K562 (cell line): ENCODE measurements around the gene LDLR. TPM values are rescaled to one million over a fixed set of nuclear protein-coding genes. Genes with fewer than 3 reads are reported as not detected.

Experiments used
- ATAC-seq: fragments of 200-7000 bp; cut with Tn5 transposase; 3 replicates; pipeline ENCODE4 v1.9.1; 2020; ENCODE audit warnings: moderate library complexity
- BruUV-seq: library from RNA; stranded (reverse); fragments of 400-500 nt; replicated peaks from 2 replicates; lab custom pipeline; 2021; lab: Mats Ljungman, UMichigan
- CTCF ChIA-PET: fragments of 300-600 bp; formaldehyde crosslinking; extraction: SDS; loops from one replicate; lab custom pipeline; 2021; ENCODE audit warnings: low intra/inter-chr PET ratio; lab: Yijun Ruan, JAX
- POLR2A ChIA-PET: fragments of 300-600, 350-650 bp; sonication (Branson Sonifier 250); formaldehyde crosslinking; extraction: SDS; loops from one replicate; lab custom pipeline; 2021; ENCODE audit warnings: antibody characterized with exemption, inconsistent platforms; lab: Yijun Ruan, JAX
- DNase-seq, 4 experiments: peaks; one replicate each; pipeline versions ENCODE4 v3.0.0 to v3.0.0-alpha.2; 2011 to 2018; ENCODE audit warnings: low spot score in 3 of 4, mixed read lengths in 3 of 4; ENCODE audit errors: extremely low read depth in 1 of 4
- FAIRE-seq: peaks from 2 replicates; lab custom pipeline; 2011; peaks lifted over from hg19 to GRCh38; lab: Jason Lieb, UNC
- H2AFZ ChIP-seq: 2 replicates; pipeline ENCODE4 v1.6.0; 2011; ENCODE audit warnings: low read depth, low read length, control low read depth, inconsistent platforms
- H3K27ac ChIP-seq: fragments of 200-600 bp; 3 replicates; pipeline ENCODE4 v1.8.0; 2011; ENCODE audit warnings: low read depth, mild to moderate bottlenecking, control low read depth, inconsistent platforms, low read length, moderate library complexity, mixed read lengths; ENCODE audit errors: extremely low read depth
- H3K27me3 ChIP-seq, 2 experiments: fragments of 300-600 bp in 1 of 2; 2 replicates in 1 of 2; 3 replicates in 1 of 2; pipeline versions ENCODE4 v1.6.0 to v1.8.0; 2011; ENCODE audit warnings: inconsistent platforms in 2 of 2, low read length in 2 of 2, mild to moderate bottlenecking in 1 of 2, mixed read lengths in 1 of 2, moderate library complexity in 1 of 2; ENCODE audit not compliant: control insufficient read depth in 2 of 2, insufficient read depth in 2 of 2
- H3K36me3 ChIP-seq: fragments of 300-600 bp; 3 replicates; pipeline ENCODE4 v1.8.0; 2011; ENCODE audit warnings: mild to moderate bottlenecking, low read length, inconsistent platforms; ENCODE audit not compliant: control insufficient read depth, insufficient read depth
- H3K4me1 ChIP-seq, 2 experiments: fragments of 200-600 bp in 1 of 2; replicated peaks in 1 of 2; 2 replicates in 1 of 2; 3 replicates in 1 of 2; pipeline versions ENCODE4 v1.5.1 to v1.8.0; 2011; ENCODE audit warnings: inconsistent platforms in 2 of 2, low read length in 2 of 2, mild to moderate bottlenecking in 1 of 2, mixed read lengths in 1 of 2, moderate library complexity in 1 of 2; ENCODE audit not compliant: control insufficient read depth in 2 of 2, insufficient read depth in 2 of 2
- H3K4me2 ChIP-seq: 2 replicates; pipeline ENCODE4 v1.6.1; 2011; ENCODE audit warnings: low read length, control low read depth, inconsistent platforms, mixed read lengths; ENCODE audit not compliant: insufficient read depth
- H3K4me3 ChIP-seq: fragments of 200-600 bp; sonication (generic), shearing (Covaris generic); 2 replicates; pipeline ENCODE4 v1.5.1; 2016; ENCODE audit warnings: control low read depth, inconsistent platforms
- H3K79me2 ChIP-seq: fragments of 200-600 bp; 3 replicates; pipeline ENCODE4 v1.8.0; 2011; ENCODE audit warnings: low read length, inconsistent platforms; ENCODE audit not compliant: control insufficient read depth, insufficient read depth
- H3K9ac ChIP-seq, 2 experiments: 2 replicates each; pipeline versions ENCODE4 v1.6.0 to v1.6.1; 2011; ENCODE audit warnings: low read depth in 2 of 2, low read length in 2 of 2, control low read depth in 1 of 2, inconsistent platforms in 1 of 2, mild to moderate bottlenecking in 1 of 2, mixed read lengths in 1 of 2; ENCODE audit not compliant: insufficient read depth in 1 of 2
- H3K9me1 ChIP-seq: one replicate; pipeline ENCODE4 v1.6.0; 2011; ENCODE audit warnings: inconsistent platforms, mild to moderate bottlenecking, low read length, moderate library complexity; ENCODE audit not compliant: control insufficient read depth, insufficient read depth
- H3K9me3 ChIP-seq: replicated peaks from 2 replicates; pipeline ENCODE4 v1.5.1; 2011; ENCODE audit warnings: low read depth, low read length, inconsistent platforms; ENCODE audit not compliant: control insufficient read depth, insufficient read depth
- H4K20me1 ChIP-seq: replicated peaks from 2 replicates; pipeline ENCODE4 v1.6.1; 2011; ENCODE audit warnings: low read length, inconsistent platforms, mixed read lengths; ENCODE audit not compliant: control insufficient read depth, insufficient read depth
- CBX1 ChIP-seq: sonication (generic); IDR thresholded peaks from 2 replicates; pipeline ENCODE4 v1.6.1; 2016; ENCODE audit warnings: antibody characterized with exemption, low read depth, mild to moderate bottlenecking
- HNRNPUL1 ChIP-seq: fragments of 200-400 bp; formaldehyde crosslinking; IDR thresholded peaks from 2 replicates; pipeline ENCODE4 v1.6.1; 2017; ENCODE audit warnings: low read length
- KLF13 ChIP-seq: fragments of 450-650 bp; IDR thresholded peaks from 2 replicates; pipeline ENCODE4 v1.6.1; 2016; ENCODE audit warnings: missing genetic modification characterization, low read depth, mild to moderate bottlenecking, missing compliant biosample characterization, moderate library complexity, borderline replicate concordance
- MCM3 ChIP-seq: fragments of 450-650 bp; IDR thresholded peaks from 2 replicates; pipeline ENCODE4 v1.6.1; 2016
- MEF2A ChIP-seq: IDR thresholded peaks from 2 replicates; pipeline ENCODE4 v1.6.1; 2011; ENCODE audit warnings: low read depth, mild to moderate bottlenecking, low read length, moderate library complexity; ENCODE audit not compliant: control insufficient read depth
- PHF20 ChIP-seq: fragments of 450-650 bp; IDR thresholded peaks from 2 replicates; pipeline ENCODE4 v1.6.1; 2018; ENCODE audit not compliant: partially characterized antibody
- POLR2H ChIP-seq: IDR thresholded peaks from 2 replicates; pipeline ENCODE4 v1.6.1; 2016; ENCODE audit warnings: missing genetic modification characterization, low read depth, mild to moderate bottlenecking, control low read depth, missing compliant biosample characterization, moderate library complexity
- TAF15 ChIP-seq: fragments of 200-400 bp; formaldehyde crosslinking; IDR thresholded peaks from 2 replicates; pipeline ENCODE4 v1.6.1; 2017; ENCODE audit warnings: mild to moderate bottlenecking, low read depth, low read length, moderate library complexity
- TOE1 ChIP-seq, 2 experiments: fragments of 450-650 bp in 1 of 2; sonication (generic) in 1 of 2; formaldehyde crosslinking in 1 of 2; IDR thresholded peaks; 2 replicates each; pipeline versions ENCODE4 v1.7.1 to v1.8.0; 2016 to 2022; ENCODE audit warnings: borderline replicate concordance in 2 of 2, mild to moderate bottlenecking in 2 of 2, antibody characterized with exemption in 1 of 2, inconsistent platforms in 1 of 2, low read depth in 1 of 2, missing genetic modification reagents in 1 of 2, moderate library complexity in 1 of 2
- ZNF717 ChIP-seq: fragments of 250-450 bp; sonication (Bioruptor Pico); IDR thresholded peaks from 2 replicates; pipeline ENCODE4 v1.5.0; 2021
- WGBS: fragments of 100-300 bp; shearing (Covaris generic); methylation state at CpG from one replicate; pipeline ENCODE4 v1.1.6; 2016; ENCODE audit warnings: low coverage, mixed read lengths; ENCODE audit not compliant: insufficient coverage; ENCODE audit errors: missing lambda C conversion rate; 5-methylcytosine and 5-hydroxymethylcytosine counted together
- in situ Hi-C: fragments of 300-500 bp; cut with MboI; formaldehyde crosslinking; loops from 4 replicates; pipeline ENCODE4 v1.15.0; 2018; ENCODE audit warnings: inconsistent platforms, mixed read lengths
- intact Hi-C: fragments of 100-400 bp; cut with micrococcal nuclease; formaldehyde crosslinking; loops from 2 replicates; pipeline ENCODE4 v1.14.2; 2022
- polyA plus RNA-seq, 8 experiments: library from polyadenylated mRNA; depleted of rRNA in 4 of 8; stranded (reverse) in 5 of 8; unstranded in 3 of 8; fragments of >200 nt; fragmentation: Nextera tagmentation in 2 of 8; fragmentation: Illumina TruSeq in 1 of 8; extraction: Ambion mirVana in 2 of 8; extraction: Trizol in 1 of 8; gene quantifications; 2 replicates each; pipeline versions ENCODE4 v1.2.1 to v1.2.3, GENCODE V29; 2011 to 2014; ENCODE audit warnings: inconsistent platforms in 1 of 8, missing spikeins in 1 of 8
- total RNA-seq, 7 experiments: library from RNA; depleted of rRNA in 6 of 7; stranded (reverse); fragments of >200 nt in 6 of 7; fragmentation: Illumina TruSeq in 2 of 7; extraction: Trizol in 2 of 7; gene quantifications; 2 replicates each; pipeline versions ENCODE4 v1.2.1 to v1.2.3, GENCODE V29; 2011 to 2021; ENCODE audit warnings: low replicate concordance in 1 of 7
- TF ChIP-seq, protein P1 (sequence below): sonication (generic); formaldehyde crosslinking; IDR thresholded peaks from 2 replicates; pipeline ENCODE4 v1.5.0; 2020; ENCODE audit warnings: missing genetic modification reagents
- TF ChIP-seq, protein P2 (sequence below): sonication (generic); formaldehyde crosslinking; IDR thresholded peaks from 2 replicates; pipeline ENCODE4 v1.8.0; 2022; ENCODE audit warnings: mild to moderate bottlenecking, missing genetic modification reagents
- TF ChIP-seq, protein P3 (sequence below): fragments of 450-650 bp; IDR thresholded peaks from 2 replicates; pipeline ENCODE4 v1.6.1; 2018; ENCODE audit warnings: mild to moderate bottlenecking, low read depth; ENCODE audit not compliant: partially characterized antibody

Gene LDLR
- total and polyA plus RNA-seq, 9 of the 15 experiments (the other 6 are each of a cell fraction or from before 2014, with no cell fraction given) = 19.9 to 114 (median 56.3) TPM

DNA sequence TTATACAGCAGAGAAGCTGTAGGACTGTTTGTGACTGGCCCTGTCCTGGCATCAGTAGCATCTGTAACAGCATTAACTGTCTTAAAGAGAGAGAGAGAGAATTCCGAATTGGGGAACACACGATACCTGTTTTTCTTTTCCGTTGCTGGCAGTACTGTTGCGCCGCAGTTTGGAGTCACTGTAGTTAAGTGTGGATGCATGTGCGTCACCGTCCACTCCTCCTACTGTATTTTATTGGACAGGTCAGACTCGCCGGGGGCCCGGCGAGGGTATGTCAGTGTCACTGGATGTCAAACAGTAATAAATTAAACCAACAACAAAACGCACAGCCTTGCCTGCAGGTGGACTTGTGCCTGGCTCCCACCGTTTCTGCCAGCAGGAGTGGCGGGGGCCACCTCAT lies 27.3 kb upstream of the LDLR start:
- FAIRE-seq = no peak
- no peaks in the 10 kb centered on the region for H3K9me1 ChIP-seq
- CTCF ChIA-PET = no interaction called here
- no peak for TF ChIP-seq PHF20
- TF ChIP-seq TOE1 (IDR thresholded peaks at IDR 0.05; ENCODE audit: borderline replicate concordance) = no peak
- no peak for TF ChIP-seq TOE1 (CRISPR knock-in tag; IDR thresholded peaks at IDR 0.05; ENCODE audit: borderline replicate concordance, low read depth)
- TF ChIP-seq CBX1 = no peak
- no peak for TF ChIP-seq MCM3
- no peak for TF ChIP-seq POLR2H (tag)
- TF ChIP-seq, protein P1, sequence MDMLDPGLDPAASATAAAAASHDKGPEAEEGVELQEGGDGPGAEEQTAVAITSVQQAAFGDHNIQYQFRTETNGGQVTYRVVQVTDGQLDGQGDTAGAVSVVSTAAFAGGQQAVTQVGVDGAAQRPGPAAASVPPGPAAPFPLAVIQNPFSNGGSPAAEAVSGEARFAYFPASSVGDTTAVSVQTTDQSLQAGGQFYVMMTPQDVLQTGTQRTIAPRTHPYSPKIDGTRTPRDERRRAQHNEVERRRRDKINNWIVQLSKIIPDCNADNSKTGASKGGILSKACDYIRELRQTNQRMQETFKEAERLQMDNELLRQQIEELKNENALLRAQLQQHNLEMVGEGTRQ (CRISPR knock-in tag) = no peak
- TF ChIP-seq KLF13 (tag) = no peak
- no peak for TF ChIP-seq ZNF717 (CRISPR knock-in tag)
- TF ChIP-seq TAF15 = no peak
- TF ChIP-seq MEF2A = no peak
- TF ChIP-seq, protein P2, sequence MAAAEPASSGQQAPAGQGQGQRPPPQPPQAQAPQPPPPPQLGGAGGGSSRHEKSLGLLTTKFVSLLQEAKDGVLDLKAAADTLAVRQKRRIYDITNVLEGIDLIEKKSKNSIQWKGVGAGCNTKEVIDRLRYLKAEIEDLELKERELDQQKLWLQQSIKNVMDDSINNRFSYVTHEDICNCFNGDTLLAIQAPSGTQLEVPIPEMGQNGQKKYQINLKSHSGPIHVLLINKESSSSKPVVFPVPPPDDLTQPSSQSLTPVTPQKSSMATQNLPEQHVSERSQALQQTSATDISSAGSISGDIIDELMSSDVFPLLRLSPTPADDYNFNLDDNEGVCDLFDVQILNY = no peak
- TF ChIP-seq, protein P3, sequence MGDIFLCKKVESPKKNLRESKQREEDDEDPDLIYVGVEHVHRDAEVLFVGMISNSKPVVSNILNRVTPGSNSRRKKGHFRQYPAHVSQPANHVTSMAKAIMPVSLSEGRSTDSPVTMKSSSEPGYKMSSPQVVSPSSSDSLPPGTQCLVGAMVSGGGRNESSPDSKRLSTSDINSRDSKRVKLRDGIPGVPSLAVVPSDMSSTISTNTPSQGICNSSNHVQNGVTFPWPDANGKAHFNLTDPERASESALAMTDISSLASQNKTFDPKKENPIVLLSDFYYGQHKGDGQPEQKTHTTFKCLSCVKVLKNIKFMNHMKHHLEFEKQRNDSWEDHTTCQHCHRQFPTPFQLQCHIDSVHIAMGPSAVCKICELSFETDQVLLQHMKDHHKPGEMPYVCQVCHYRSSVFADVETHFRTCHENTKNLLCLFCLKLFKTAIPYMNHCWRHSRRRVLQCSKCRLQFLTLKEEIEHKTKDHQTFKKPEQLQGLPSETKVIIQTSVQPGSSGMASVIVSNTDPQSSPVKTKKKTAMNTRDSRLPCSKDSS = no peak
- no peak for TF ChIP-seq HNRNPUL1

More for the DNA sequence above, 27.3 kb upstream of the LDLR start:
- in situ Hi-C loops (no loop called here), intact Hi-C loops (no loop called here)
- Histone ChIP-seq H3K27me3 (no peaks in the 10 kb centered on the region), H3K9ac (no peak overlapping the region; a peak in 1 of 4 replicates), H3K4me2 (no peak overlapping the region), H4K20me1 (no peaks in the 10 kb centered on the region; the same call in 1 of the 2 replicates), H3K4me3 (no peak overlapping the region), H3K4me1 (peaks cover 0 to 27% of the 10 kb centered on the region in 2 experiments; a peak in 4 of 5 replicates), H3K9me3 (no peaks in the 10 kb centered on the region), H3K36me3 (peaks cover 57% of the 10 kb centered on the region; the same call in 2 of the 3 replicates), H2AFZ (no peak overlapping the region), H3K79me2 (no peaks in the 10 kb centered on the region), H3K27ac (no peak overlapping the region)
- WGBS = 81% methylated on average over 14 of the region's 14 CpGs
- no peak for ATAC-seq
- DNase-seq = no peak
- BruUV-seq = no TSS peak
- POLR2A ChIA-PET = interaction anchor here (0.6 kb wide), 1 partner anchor 30 kb away, joined by 3 read pairs; no protein-coding TSS in a partner anchor
